Measurements from ENCODE around the gene UTF1.

UTF1 gene

DNA sequence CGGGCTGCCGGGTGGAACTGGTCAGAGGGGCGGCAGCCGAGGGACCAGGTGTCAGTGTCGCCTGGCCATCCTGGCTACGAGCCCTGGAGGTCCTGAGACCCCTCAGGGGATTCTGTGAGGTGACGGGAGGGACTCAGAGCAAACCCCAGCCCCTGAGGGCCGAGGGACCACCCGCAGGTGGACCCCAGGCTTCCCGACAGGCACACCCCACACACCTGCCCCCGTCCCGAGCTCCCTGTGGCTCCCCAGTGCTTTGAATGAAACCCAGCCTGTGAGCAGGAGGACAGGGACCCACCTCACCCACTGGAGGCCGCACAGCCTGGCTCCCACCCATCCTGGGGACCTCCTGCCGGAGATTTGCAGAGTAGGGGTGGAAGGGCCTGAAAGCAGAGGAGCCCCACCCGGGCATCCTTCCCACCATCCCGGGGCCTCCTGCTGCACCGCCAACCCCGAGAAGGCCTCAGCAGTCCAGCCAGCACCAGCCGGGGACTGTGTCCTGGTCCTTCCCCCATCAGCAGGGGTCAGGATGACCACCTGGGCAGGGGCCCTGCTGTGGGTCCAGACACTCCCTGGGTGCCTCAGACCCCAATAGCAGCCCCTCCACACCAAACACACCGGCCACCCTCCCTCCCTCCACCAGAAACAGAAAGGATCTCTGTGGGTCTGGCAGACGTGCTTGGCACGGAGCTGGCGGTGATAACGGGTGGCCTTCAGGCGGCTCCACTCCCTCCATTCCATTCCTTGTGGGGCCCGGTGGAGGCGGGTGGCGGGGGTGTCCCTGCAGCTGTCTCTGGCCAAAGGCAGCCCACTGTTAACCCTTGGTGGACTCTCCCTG, 21.6 kb downstream of the UTF1 start:
- Histone ChIP-seq H3K9me3 (ENCODE audit: severe bottlenecking) (no peaks in the 10 kb centered on the region), H3K4me3 (ENCODE audit: severe bottlenecking) (no peak overlapping the region), H3K36me3 (ENCODE audit: low read depth) (no peaks in the 10 kb centered on the region), H3K27me3 (ENCODE audit: insufficient read depth, poor library complexity, severe bottlenecking) (no peaks in the 10 kb centered on the region), H3K4me1 (ENCODE audit: insufficient read depth, poor library complexity, severe bottlenecking) (no peaks in the 10 kb centered on the region), H3K27ac (ENCODE audit: poor library complexity, severe bottlenecking) (no peak overlapping the region)
- DNase-seq (ENCODE audit: low spot score) (no peak), ATAC-seq (ENCODE audit: low read depth) (no peak)
- TF ChIP-seq, protein P1, sequence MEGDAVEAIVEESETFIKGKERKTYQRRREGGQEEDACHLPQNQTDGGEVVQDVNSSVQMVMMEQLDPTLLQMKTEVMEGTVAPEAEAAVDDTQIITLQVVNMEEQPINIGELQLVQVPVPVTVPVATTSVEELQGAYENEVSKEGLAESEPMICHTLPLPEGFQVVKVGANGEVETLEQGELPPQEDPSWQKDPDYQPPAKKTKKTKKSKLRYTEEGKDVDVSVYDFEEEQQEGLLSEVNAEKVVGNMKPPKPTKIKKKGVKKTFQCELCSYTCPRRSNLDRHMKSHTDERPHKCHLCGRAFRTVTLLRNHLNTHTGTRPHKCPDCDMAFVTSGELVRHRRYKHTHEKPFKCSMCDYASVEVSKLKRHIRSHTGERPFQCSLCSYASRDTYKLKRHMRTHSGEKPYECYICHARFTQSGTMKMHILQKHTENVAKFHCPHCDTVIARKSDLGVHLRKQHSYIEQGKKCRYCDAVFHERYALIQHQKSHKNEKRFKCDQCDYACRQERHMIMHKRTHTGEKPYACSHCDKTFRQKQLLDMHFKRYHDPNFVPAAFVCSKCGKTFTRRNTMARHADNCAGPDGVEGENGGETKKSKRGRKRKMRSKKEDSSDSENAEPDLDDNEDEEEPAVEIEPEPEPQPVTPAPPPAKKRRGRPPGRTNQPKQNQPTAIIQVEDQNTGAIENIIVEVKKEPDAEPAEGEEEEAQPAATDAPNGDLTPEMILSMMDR (IDR thresholded peaks at IDR 0.05; ENCODE audit: poor library complexity, severe bottlenecking), result no peak

DNA sequence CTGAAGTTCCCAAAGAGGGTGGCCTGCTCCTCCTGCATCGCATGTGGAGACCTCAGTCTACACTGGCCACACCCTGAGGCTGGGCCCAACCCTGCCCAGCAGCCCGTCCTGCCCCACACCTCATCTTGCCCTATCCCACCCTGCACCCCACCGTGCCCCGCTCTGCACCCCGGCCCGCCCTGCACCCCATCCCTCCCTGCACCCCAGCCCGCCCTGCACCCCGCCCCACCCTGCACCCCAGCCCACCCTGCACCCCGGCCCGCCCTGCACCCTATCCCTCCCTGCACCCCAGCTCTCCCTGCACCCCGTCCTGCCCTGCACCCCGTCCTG, 22.2 kb downstream of the UTF1 start:
- Histone ChIP-seq H3K27me3 (ENCODE audit: insufficient read depth, poor library complexity, severe bottlenecking) (no peaks in the 10 kb centered on the region), H3K4me3 (ENCODE audit: severe bottlenecking) (no peak overlapping the region), H3K36me3 (ENCODE audit: low read depth) (no peaks in the 10 kb centered on the region), H3K27ac (ENCODE audit: poor library complexity, severe bottlenecking) (no peak overlapping the region), H3K9me3 (ENCODE audit: severe bottlenecking) (no peaks in the 10 kb centered on the region), H3K4me1 (ENCODE audit: insufficient read depth, poor library complexity, severe bottlenecking) (peaks cover under 1% of the 10 kb centered on the region)
- ATAC-seq (ENCODE audit: low read depth) (no peak), DNase-seq (ENCODE audit: low spot score) (no peak)
- TF ChIP-seq, protein P1 (IDR thresholded peaks at IDR 0.05; ENCODE audit: poor library complexity, severe bottlenecking), result no peak

DNA sequence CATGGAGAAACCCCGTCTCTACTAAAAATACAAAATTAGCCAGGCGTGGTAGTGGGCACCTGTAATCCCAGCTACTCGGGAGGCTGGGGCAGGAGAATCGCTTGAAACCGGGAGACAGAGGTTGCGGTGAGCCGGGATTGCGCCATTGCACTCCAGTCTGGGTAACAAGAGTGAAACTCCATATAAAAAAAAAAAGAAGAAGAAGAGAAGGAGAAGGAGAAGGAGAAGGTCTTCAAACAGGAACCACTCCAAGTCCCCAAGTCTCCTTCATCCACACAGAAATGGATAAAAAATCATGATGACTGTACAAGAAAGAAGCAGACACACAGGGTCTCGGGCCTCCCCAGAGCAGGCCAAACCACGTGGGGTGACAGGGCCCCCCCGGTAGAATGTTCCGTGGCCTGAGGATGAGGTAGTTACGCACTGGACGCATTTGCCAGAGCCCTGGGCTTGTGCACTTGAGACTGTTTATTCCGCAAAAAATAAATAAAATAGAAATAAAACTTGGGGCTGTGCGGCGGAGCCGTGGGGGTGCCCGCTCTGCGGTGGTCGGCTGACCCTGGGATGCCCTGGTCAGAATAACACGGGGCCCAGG, 23.4 kb downstream of the UTF1 start:
- peaks cover 13% of the 10 kb centered on the region for H3K4me1 ChIP-seq (ENCODE audit: insufficient read depth, poor library complexity, severe bottlenecking)
- TF ChIP-seq, protein P1 (IDR thresholded peaks at IDR 0.05; ENCODE audit: poor library complexity, severe bottlenecking), result no peak
- DNase-seq (ENCODE audit: low spot score) (no peak), ATAC-seq (ENCODE audit: low read depth) (no peak)
- no peak overlapping the region for H3K27ac ChIP-seq (ENCODE audit: poor library complexity, severe bottlenecking)
- no peaks in the 10 kb centered on the region for H3K9me3 ChIP-seq (ENCODE audit: severe bottlenecking)
- H3K36me3 ChIP-seq (ENCODE audit: low read depth), result no peaks in the 10 kb centered on the region
- H3K27me3 ChIP-seq (ENCODE audit: insufficient read depth, poor library complexity, severe bottlenecking), result no peaks in the 10 kb centered on the region
- no peak overlapping the region for H3K4me3 ChIP-seq (ENCODE audit: severe bottlenecking)

DNA sequence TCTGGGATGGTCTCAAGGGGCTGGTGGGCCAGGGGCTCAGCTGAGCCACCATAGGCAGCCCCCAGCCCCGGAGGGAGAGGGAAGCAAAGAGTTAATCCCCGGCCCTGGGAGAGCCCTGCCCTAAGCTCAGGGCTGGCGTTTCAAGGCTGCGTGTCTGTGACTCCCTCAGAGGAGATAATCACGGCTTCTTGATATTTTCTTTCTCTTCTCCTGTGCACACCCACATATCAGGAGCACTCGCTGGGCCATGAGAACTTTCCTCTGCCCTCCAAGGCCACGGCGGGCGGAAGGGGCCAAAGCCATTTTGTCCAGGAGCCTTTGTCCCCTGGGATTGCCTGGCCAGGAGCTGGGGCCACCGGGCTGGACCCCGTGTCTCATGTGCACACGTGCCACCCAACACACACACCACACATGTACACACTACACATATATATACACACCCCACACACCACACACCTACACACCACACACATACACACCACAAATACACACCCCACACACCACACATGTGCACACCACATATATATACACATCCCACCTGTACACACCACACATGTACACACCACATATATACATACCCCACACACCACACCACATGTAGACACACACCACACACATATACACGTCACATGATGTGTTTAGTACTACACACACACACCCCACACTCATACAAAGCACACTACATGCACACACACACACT, 24.6 kb downstream of the UTF1 start:
- no peak for ATAC-seq (ENCODE audit: low read depth)
- no peak overlapping the region for H3K4me3 ChIP-seq (ENCODE audit: severe bottlenecking)
- no peak for DNase-seq (ENCODE audit: low spot score)
- TF ChIP-seq, protein P1 (IDR thresholded peaks at IDR 0.05; ENCODE audit: poor library complexity, severe bottlenecking), result no peak
- H3K27me3 ChIP-seq (ENCODE audit: insufficient read depth, poor library complexity, severe bottlenecking), result no peaks in the 10 kb centered on the region
- no peak overlapping the region for H3K27ac ChIP-seq (ENCODE audit: poor library complexity, severe bottlenecking)
- H3K36me3 ChIP-seq (ENCODE audit: low read depth), result no peaks in the 10 kb centered on the region
- H3K9me3 ChIP-seq (ENCODE audit: severe bottlenecking), result no peaks in the 10 kb centered on the region
- peaks cover 23% of the 10 kb centered on the region for H3K4me1 ChIP-seq (ENCODE audit: insufficient read depth, poor library complexity, severe bottlenecking)

Data from RWPE2 (cell line).